Measurements from ENCODE around the gene FMO4.
"Not testable (repeated sequence)": the region's sequence is repeated elsewhere in the genome, so short reads cannot be mapped to it uniquely, and the experiment has no call there.

FMO4 gene

GRCh38 chr1:171351961-171352360 is 38.0 kb downstream of the FMO4 start:
- no peak for DNase-seq (ENCODE audit: extremely low read depth, low read depth)
- no peak for TF ChIP-seq CTCF (IDR thresholded peaks at IDR 0.05; ENCODE audit: low read depth, low read length)

- TF ChIP-seq CTCF (IDR thresholded peaks at IDR 0.05; ENCODE audit: low read depth, low read length) = no peak
- no peak for DNase-seq (ENCODE audit: extremely low read depth, low read depth)
Observed at GRCh38 chr1:171352554-171352953, 38.6 kb downstream of the FMO4 start.

GRCh38 chr1:171355727-171356126 is 41.7 kb downstream of the FMO4 start:
- no peak for DNase-seq (ENCODE audit: extremely low read depth, low read depth)
- no peak for TF ChIP-seq CTCF (IDR thresholded peaks at IDR 0.05; ENCODE audit: low read depth, low read length)

- DNase-seq (ENCODE audit: extremely low read depth, low read depth) = no peak
- no peak for TF ChIP-seq CTCF (IDR thresholded peaks at IDR 0.05; ENCODE audit: low read depth, low read length)
Observed at GRCh38 chr1:171357179-171357578, 43.2 kb downstream of the FMO4 start.

- not testable (repeated sequence) for DNase-seq (ENCODE audit: extremely low read depth, low read depth)
Observed at GRCh38 chr1:171359355-171359648, 45.3 kb downstream of the FMO4 start.

GRCh38 chr1:171359731-171360527 is 45.9 kb downstream of the FMO4 start:
- DNase-seq (ENCODE audit: extremely low read depth, low read depth) = not testable (repeated sequence)

- DNase-seq (ENCODE audit: extremely low read depth, low read depth) = no peak
- TF ChIP-seq CTCF (IDR thresholded peaks at IDR 0.05; ENCODE audit: low read depth, low read length) = no peak
Observed at GRCh38 chr1:171366085-171366484, 52.1 kb downstream of the FMO4 start.

GRCh38 chr1:171366816-171367215 is 52.8 kb downstream of the FMO4 start:
- DNase-seq (ENCODE audit: extremely low read depth, low read depth) = no peak

More at GRCh38 chr1:171366816-171367215, 52.8 kb downstream of the FMO4 start:
- no peak for TF ChIP-seq CTCF (IDR thresholded peaks at IDR 0.05; ENCODE audit: low read depth, low read length)
